Ishikawa (cell line): ENCODE results near the gene SNRK.

Experiments
- CEBPB ChIP-seq: IDR thresholded peaks from 2 replicates; pipeline ENCODE4 v1.6.1; 2012
- CREB1 ChIP-seq: IDR thresholded peaks from 2 replicates; pipeline ENCODE4 v1.6.1; 2012; ENCODE audit warnings: low read depth
- EGR1 ChIP-seq: IDR thresholded peaks from 2 replicates; pipeline ENCODE4 v1.6.1; 2012
- EP300 ChIP-seq: IDR thresholded peaks from 2 replicates; pipeline ENCODE4 v1.6.1; 2012; ENCODE audit warnings: borderline replicate concordance
- FOXM1 ChIP-seq: IDR thresholded peaks from 2 replicates; pipeline ENCODE4 v1.6.1; 2012; ENCODE audit warnings: low read depth, borderline replicate concordance
- NFIC ChIP-seq: IDR thresholded peaks from 2 replicates; pipeline ENCODE4 v1.6.1; 2012
- RAD21 ChIP-seq: IDR thresholded peaks from 2 replicates; pipeline ENCODE4 v1.6.1; 2012; ENCODE audit warnings: low read depth
- REST ChIP-seq: IDR thresholded peaks from 2 replicates; pipeline ENCODE4 v1.6.1; 2012; ENCODE audit warnings: low read depth, mild to moderate bottlenecking
- TAF1 ChIP-seq: IDR thresholded peaks from 2 replicates; pipeline ENCODE4 v1.6.1; 2012; ENCODE audit warnings: low read depth, mild to moderate bottlenecking
- TCF12 ChIP-seq: IDR thresholded peaks from 2 replicates; pipeline ENCODE4 v1.6.1; 2012; ENCODE audit warnings: low read depth
- TEAD4 ChIP-seq: IDR thresholded peaks from 2 replicates; pipeline ENCODE4 v1.6.1; 2012
- YY1 ChIP-seq: IDR thresholded peaks from 2 replicates; pipeline ENCODE4 v1.6.1; 2012; ENCODE audit warnings: low read depth
- ZBTB7A ChIP-seq: IDR thresholded peaks from 2 replicates; pipeline ENCODE4 v1.6.1; 2012; ENCODE audit warnings: low read depth
- TF ChIP-seq, protein P1 (sequence below): IDR thresholded peaks from 2 replicates; pipeline ENCODE4 v1.6.1; 2012
- TF ChIP-seq, protein P2 (sequence below): IDR thresholded peaks from 2 replicates; pipeline ENCODE4 v1.6.1; 2012

The SNRK gene

GRCh38 chr3:43323541-43323940 is 37.2 kb downstream of the SNRK start:
- TF ChIP-seq YY1 (no peak), ZBTB7A (no peak), REST (no peak), EGR1 (no peak), FOXM1 (no peak), EP300 (no peak), CREB1 (no peak), RAD21 (no peak), CEBPB (no peak), TEAD4 (no peak), TAF1 (no peak)
- TF ChIP-seq, protein P1, sequence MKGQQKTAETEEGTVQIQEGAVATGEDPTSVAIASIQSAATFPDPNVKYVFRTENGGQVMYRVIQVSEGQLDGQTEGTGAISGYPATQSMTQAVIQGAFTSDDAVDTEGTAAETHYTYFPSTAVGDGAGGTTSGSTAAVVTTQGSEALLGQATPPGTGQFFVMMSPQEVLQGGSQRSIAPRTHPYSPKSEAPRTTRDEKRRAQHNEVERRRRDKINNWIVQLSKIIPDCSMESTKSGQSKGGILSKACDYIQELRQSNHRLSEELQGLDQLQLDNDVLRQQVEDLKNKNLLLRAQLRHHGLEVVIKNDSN: no peak
- TF ChIP-seq, protein P2, sequence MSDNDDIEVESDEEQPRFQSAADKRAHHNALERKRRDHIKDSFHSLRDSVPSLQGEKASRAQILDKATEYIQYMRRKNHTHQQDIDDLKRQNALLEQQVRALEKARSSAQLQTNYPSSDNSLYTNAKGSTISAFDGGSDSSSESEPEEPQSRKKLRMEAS: no peak

GRCh38 chr3:43326891-43327581 is 40.7 kb downstream of the SNRK start:
- no peak for TF ChIP-seq ZBTB7A
- TF ChIP-seq RAD21: no peak
- no peak for TF ChIP-seq TCF12
- no peak for TF ChIP-seq EP300
- TF ChIP-seq FOXM1: no peak
- TF ChIP-seq, protein P1: no peak
- TF ChIP-seq YY1: no peak
- TF ChIP-seq CEBPB: no peak

- TF ChIP-seq, protein P2: no peak
- TF ChIP-seq, protein P1: no peak
- TF ChIP-seq EGR1: no peak
- no peak for TF ChIP-seq TEAD4
- no peak for TF ChIP-seq CEBPB
- no peak for TF ChIP-seq TAF1
- no peak for TF ChIP-seq TCF12
- TF ChIP-seq FOXM1: no peak
- TF ChIP-seq ZBTB7A: no peak
- no peak for TF ChIP-seq CREB1
Observed at GRCh38 chr3:43327582-43327979, 41.2 kb downstream of the SNRK start.

DNA sequence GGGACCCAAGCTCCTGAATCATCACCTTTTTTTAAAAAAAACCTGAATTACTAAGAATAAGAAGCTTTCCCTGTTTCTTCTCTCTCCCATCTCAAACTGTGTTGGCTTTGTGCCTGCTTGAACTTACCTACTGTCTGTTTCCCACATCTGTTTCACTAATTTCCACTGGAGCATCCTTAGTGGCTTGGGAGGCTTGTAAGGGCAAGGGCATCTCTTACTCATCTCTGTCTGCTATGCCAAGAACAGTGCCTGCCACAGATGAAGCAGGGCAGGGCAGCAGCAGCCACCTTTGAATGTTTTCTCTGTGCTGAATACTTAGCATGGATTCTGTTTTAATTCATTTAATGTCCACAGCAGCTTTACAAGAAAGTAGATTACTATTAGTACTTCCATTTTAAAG is 42.3 kb downstream of the SNRK start:
- TF ChIP-seq TCF12: no peak
- TF ChIP-seq NFIC: no peak
- TF ChIP-seq EGR1: no peak
- TF ChIP-seq YY1: no peak
- no peak for TF ChIP-seq CEBPB
- TF ChIP-seq ZBTB7A: no peak
- TF ChIP-seq TEAD4: no peak
- TF ChIP-seq, protein P2: no peak
- no peak for TF ChIP-seq TAF1
- TF ChIP-seq RAD21: no peak
- TF ChIP-seq, protein P1: no peak
- no peak for TF ChIP-seq CREB1
- TF ChIP-seq EP300: no peak
- TF ChIP-seq REST: no peak

DNA sequence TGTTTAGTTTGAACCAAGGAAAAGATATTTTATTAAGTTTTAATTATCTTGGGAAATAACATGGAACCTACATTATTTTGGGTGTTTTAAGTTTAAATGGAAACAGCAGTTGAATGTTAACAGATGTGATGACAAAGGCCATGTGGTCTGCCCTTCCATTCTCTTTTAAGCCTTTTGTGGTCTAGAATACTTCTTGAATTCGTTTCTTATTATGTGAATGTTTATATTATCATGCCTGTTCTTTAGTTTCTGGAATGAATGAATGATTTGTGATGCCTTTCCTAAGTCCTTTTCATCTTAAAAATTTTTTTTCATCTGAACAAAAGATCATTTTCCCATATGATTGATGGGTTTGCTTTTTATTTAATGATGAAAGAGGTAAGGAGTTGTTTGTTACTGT is 44.6 kb downstream of the SNRK start:
- TF ChIP-seq YY1 (no peak), EP300 (no peak), TAF1 (no peak), TCF12 (no peak), FOXM1 (no peak), REST (no peak), CEBPB (no peak), TEAD4 (no peak), EGR1 (no peak), NFIC (no peak), RAD21 (no peak), CREB1 (no peak), ZBTB7A (no peak)
- TF ChIP-seq, protein P2: no peak
- TF ChIP-seq, protein P1: no peak
